ENCODE results near the gene POU3F3.

Gene POU3F3

GRCh38 chr2:104847586-104848160 lies 6.2 kb upstream of the POU3F3 start:
- no peak for DNase-seq

GRCh38 chr2:104848526-104848925 lies 5.4 kb upstream of the POU3F3 start:
- no peak for DNase-seq

DNA sequence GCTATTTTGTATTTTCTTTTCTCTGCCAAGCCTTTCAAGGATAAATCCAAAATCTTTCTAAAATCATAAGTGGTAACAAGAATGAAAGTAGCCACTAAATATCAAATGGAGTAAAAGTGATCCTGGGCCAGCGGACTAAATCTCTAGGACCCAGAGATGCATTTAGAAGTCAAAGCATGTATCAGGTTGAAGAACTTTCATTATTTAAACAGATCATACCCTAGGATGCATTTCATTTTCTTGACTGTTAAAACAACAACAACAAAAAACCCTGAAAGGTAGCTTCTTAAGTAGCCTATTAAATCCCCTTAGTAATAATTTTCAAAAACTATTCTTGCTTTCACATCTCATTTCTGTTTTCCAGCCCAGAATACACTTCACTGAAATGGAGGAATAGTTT lies 4.8 kb upstream of the POU3F3 start:
- DNase-seq: no peak

- DNase-seq: no peak
Measured at GRCh38 chr2:104849618-104850141, 4.2 kb upstream of the POU3F3 start.

DNA sequence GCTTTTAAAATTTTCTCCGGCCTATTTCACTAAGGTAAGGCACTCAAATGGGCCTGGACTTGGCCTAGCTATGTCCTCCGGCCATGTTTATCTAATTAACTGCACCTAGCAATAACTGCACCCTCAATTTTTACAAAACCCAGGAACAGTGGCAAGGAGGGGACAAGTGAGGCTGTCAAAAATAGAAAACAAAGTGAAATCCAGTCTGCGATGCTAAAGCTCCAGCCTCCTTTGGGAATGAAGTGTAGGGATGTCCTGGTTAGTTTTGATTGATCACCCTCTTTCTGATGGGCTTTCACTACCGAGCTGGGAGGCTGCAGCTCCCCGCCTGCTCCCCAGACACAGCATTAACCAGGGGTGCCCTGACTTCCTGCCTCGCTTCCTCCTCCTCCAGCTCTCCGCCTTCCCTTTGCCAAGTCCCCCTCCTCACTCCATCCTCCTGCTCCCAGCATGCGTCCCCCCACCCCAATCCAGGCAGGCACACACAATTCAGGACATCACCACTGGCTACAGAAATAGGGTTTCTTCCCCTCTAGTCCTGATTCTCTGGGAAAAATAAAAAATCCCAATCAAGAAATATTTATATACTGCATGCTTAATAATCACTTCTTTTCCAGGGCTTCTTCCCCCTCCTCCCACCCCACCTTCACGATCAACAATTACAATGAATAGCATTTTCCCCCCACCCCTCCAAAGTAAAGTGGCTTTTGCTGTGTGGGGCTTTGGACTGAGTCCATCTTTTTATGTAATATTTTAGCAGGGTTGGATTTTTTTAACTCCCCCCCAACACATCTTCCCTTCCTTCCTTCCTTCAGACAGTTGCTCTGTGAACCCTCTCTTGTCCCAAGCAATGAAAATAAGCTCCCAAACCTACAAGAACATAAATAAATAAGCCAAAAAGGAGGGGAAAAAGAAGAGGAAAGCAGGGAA lies 3.3 kb upstream of the POU3F3 start:
- no peak for DNase-seq

DNA sequence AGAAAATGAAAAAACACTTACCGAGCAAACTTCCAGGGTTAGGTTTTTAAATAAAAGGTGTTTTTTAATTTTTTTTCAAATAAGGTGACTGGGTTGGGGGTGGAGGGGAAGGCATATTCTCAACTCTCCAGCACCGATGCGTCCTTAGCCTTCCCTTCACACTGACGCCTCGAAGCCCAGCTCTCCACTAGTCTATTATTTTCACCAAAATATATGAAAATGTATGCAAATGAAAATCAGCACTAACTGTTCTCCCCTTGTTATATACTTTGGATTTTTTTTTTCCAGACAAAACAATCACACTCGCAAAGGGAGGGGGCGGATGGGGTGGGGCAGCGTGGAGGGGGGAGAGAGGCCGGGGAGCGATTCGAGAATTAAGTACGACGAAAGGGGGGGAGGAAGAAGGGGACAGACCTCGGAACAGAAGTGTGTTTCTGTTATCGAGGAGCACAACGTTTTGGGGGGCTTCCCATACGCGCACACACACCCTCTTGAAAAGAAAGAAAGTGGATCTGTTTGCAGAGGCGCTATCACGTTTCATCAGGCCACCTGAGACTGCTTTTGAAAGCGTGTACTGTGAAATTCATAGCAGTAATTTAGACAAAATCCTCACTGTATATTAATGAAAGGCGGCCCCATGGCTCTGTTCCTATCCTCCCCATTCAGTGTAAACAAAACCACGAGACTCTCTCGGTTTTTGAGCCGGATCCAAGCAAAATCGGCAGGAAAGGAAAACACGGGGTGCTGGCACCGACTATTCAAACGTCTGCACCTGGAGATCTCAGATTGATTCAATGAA lies 2.4 kb upstream of the POU3F3 start:
- DNase-seq: no peak

DNA sequence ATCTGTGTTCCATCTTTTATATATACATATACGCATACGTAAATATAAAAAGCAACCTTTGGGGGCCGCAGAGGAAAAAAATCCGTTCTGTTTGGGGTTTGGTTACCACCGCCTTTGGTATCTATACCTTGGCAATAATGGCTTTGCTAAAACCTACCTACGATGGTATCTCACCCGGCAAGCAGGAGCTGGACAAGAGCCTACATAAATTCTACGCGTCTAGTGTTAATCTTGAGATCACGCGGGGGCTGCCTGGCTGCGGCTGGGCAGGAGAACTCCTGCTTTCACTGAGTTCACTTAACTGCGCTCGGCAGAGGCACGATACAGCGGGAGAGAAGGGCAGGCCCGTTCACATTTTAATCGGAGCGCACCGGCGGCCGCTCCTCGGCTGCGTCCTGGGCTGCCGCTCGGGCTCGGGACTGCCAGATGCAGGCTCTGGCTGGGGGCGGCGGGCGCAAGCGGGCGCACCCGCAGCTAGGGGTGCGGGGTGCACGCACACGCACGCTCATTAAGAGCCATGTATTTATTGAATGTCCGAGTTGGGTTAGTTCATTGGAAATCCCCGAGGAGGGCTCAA lies 1.7 kb upstream of the POU3F3 start:
- no peak for DNase-seq

- DNase-seq: no peak
Measured at GRCh38 chr2:104854498-104855220, 744 bp downstream of the POU3F3 start.

DNA sequence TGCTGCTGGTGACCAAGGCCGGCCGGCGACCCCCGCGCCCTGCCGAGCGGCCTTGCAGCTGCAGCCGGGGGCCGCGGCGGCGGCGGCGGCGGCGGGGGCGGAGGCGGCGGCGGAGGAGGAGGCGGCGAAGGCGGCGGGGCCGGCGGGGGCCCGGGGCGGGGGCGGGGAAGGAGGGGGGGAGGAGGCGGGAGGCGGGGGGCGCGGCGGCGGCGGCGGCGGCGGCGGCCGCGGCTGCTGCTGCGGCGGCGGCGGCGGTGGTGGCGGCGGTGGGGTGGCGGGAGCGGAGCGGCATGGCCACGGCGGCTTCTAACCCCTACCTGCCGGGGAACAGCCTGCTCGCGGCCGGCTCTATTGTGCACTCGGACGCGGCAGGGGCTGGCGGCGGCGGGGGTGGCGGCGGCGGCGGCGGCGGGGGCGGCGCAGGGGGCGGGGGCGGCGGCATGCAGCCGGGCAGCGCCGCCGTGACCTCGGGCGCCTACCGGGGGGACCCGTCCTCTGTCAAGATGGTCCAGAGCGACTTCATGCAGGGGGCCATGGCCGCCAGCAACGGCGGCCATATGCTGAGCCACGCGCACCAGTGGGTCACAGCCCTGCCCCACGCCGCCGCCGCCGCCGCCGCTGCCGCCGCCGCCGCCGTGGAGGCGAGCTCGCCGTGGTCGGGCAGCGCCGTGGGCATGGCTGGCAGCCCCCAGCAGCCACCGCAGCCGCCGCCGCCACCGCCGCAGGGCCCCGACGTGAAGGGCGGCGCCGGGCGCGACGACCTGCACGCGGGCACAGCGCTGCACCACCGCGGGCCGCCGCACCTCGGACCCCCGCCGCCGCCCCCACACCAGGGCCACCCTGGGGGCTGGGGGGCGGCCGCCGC lies 1.5 kb downstream of the POU3F3 start:
- no peak for DNase-seq

DNA sequence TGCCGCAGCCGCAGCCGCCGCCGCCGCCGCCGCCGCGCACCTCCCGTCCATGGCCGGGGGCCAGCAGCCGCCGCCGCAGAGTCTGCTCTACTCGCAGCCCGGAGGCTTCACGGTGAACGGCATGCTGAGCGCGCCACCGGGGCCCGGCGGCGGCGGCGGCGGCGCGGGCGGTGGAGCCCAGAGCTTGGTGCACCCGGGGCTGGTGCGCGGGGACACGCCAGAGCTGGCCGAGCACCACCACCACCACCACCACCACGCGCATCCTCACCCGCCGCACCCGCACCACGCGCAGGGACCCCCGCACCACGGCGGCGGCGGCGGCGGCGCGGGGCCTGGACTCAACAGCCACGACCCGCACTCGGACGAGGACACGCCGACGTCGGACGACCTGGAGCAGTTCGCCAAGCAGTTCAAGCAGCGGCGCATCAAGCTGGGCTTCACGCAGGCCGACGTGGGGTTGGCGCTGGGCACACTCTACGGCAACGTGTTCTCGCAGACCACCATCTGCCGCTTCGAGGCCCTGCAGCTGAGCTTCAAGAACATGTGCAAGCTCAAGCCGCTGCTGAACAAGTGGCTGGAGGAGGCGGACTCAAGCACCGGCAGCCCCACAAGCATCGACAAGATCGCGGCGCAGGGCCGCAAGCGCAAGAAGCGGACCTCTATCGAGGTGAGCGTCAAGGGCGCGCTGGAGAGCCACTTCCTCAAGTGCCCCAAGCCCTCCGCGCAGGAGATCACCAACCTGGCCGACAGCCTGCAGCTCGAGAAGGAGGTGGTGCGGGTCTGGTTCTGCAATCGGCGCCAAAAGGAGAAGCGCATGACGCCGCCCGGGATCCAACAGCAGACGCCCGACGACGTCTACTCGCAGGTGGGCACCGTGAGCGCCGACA lies 2.4 kb downstream of the POU3F3 start:
- no peak for DNase-seq

GRCh38 chr2:104856973-104857261 lies 3.0 kb downstream of the POU3F3 start:
- no peak for DNase-seq

DNA sequence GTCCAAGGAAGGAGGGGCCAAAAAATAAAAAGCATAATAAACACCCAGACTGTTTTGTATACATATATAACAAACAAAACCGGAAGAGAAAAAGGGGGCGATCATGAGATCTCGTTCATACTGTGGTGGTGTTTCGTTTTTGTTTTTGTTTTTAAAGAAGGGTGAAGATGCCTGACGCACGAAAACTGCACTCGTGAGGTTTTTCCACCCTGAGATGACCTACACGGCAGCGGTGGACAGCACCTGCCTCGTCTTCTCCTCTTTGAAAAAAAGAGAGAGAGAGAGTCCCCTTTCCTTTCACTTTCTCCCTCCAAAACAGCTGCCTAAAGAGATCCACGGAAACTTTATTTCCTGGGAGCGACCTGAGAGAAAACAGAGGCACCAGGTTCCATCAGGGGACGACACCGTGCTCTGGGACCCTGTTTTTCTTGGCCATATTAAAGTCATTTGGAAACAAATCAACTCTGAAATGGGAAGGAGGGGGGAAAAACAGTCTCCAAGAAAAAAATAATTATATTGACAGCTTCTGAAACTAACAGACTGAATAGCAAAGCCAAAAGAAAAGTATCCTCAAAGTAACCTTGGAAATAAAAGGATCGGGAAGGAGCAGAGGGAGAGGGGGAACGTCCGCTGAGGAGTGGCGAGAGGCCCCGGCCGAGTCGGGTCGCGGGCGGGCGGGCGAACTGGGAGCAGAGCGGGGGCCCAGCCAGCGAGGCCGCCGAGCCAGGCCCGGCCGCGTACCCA lies 3.5 kb downstream of the POU3F3 start:
- no peak for DNase-seq

GRCh38 chr2:104858006-104858978 lies 4.4 kb downstream of the POU3F3 start:
- DNase-seq: no peak

DNA sequence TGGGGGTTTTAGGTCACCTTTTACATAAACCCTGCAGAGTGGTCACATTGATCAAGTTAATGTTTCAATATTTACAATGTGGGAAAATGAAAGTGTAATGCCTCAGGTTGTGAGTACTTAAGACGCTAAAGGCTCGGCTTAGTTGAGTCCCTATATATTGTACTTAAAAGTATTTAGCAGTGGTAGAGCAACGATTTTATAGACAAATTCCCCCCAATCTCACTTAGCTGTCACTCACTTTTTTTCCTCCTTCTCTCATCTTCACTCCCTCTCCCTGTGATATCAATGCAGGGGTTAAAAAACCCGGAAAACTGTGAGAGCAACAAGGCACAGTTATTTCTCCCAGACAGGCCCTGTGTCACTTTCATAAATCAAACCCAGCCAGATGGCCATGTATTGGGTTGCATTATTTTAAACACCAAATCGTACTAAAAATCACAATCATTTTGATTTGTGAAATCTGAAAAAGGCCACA lies 5.4 kb downstream of the POU3F3 start:
- no peak for DNase-seq

- DNase-seq: no peak
Measured at GRCh38 chr2:104859766-104860450, 6.0 kb downstream of the POU3F3 start.

DNA sequence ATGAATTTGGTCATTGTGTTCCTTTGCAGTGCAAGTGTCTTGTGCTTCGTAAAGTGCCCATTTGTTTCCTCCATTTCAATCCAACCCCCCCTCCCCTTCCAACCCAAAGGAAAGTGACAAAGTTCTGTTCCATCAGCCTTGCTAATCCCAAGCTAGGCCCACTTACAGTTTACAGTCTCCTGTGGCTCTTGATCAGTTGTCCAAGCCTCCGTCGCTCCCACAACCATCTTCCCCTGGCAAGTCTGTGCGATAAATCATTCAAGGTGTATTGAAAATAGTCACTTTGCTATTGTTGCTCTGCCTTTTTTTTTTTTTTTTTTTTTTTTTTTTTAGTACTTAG lies 6.5 kb downstream of the POU3F3 start:
- no peak for DNase-seq

DNA sequence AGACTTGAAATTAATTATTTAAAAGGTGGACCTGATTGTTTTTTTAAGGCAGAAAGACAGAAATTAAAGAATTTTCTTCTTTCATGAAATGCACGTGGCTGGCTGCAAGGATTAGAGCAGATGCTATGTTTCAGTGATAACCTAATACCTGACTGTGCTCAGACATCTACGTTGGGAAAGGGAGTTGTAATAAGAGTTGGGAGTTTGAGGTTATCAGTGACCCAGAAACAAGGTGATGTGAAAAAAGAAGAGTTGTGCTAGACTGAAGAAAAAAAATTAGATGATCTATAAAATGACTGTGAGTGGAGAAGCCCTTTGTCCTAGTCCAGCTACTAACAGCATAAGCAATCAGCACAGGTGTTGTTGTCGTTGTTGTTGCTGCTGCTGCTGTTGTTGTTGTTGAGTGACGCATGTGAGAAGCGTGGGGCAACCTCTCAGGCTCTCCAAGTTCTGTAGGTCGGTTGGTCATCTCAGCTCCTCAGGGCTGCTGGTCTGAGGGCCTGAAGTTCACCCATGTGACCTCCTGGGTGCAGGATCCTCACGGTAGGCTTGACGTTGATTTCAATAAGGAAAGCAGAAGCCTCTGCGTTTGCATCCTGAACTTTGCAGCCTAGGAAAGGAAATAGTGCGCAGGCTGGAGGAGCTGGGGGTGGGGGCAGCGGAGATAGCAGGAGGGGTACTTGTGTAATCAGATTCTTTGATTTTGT lies 7.6 kb downstream of the POU3F3 start:
- DNase-seq: no peak
